ENCODE measurements around the gene MT4.

The MT4 gene

GRCh38 chr16:56606476-56607108 lies 41.7 kb downstream of the MT4 start:
- DNase-seq = no peak

- no peak for DNase-seq
Observed at GRCh38 chr16:56607109-56607618, 42.3 kb downstream of the MT4 start.

- no peak for DNase-seq
Observed at GRCh38 chr16:56607675-56608042, 42.8 kb downstream of the MT4 start.

GRCh38 chr16:56608043-56608875 lies 43.4 kb downstream of the MT4 start, which contains the start of gene MT2A:
Gene MT2A, plus strand, starts transcription at chr16:56608584. Its CDS starts 72 bp downstream, at chr16:56608656.
- peak; percentile 85 to 88 for DNase-seq

- no peak for DNase-seq
Observed at GRCh38 chr16:56608876-56609462, 44.1 kb downstream of the MT4 start.

- DNase-seq = peak; percentile 52 to 77
Observed at GRCh38 chr16:56609463-56609921, 44.6 kb downstream of the MT4 start.

GRCh38 chr16:56610017-56610608 lies 45.2 kb downstream of the MT4 start:
- peak; percentile 62 to 86 for DNase-seq

- DNase-seq = no peak
Observed at GRCh38 chr16:56610609-56611111, 45.8 kb downstream of the MT4 start.

GRCh38 chr16:56611281-56611833 lies 46.5 kb downstream of the MT4 start:
- DNase-seq = no peak

GRCh38 chr16:56613706-56614105 lies 48.8 kb downstream of the MT4 start:
- no peak for DNase-seq

GRCh38 chr16:56614549-56614991 lies 49.7 kb downstream of the MT4 start:
- no peak for DNase-seq

GRCh38 chr16:56615353-56615752 lies 50.5 kb downstream of the MT4 start:
- no peak for DNase-seq

GRCh38 chr16:56616608-56617211 lies 51.8 kb downstream of the MT4 start:
- DNase-seq = no peak

- DNase-seq = peak; percentile 48 to 61
Observed at GRCh38 chr16:56617212-56618085, 52.6 kb downstream of the MT4 start.

GRCh38 chr16:56618138-56618537 lies 53.3 kb downstream of the MT4 start:
- DNase-seq = no peak

Data from stimulated activated CD4-positive, alpha-beta T cell treated with anti-CD3 and anti-CD28 coated beads, Interleukin-4, amount 100 ng/mL, for 4 hours (primary cell).